ENCODE measurements around the gene QSER1. TPM values are rescaled to one million over a fixed set of nuclear protein-coding genes. Genes with fewer than 3 reads are reported as not detected.
A peak's percentile ranks its signal among the peaks of the same experiment; 100 is the strongest.

The QSER1 gene
- polyA plus RNA-seq (2013): 18.1 and 19.6 TPM in 2 replicates

- peak within 1 kb of the TSS; percentile 87 for H2BK120ac ChIP-seq (ENCODE audit: insufficient read depth, low read length, poor library complexity)
- H4K91ac ChIP-seq (ENCODE audit: low read depth, low read length): peak within 1 kb of the TSS; percentile 93
- no peaks in the 10 kb centered on the region for H3K4me1 ChIP-seq (ENCODE audit: control insufficient read depth in 1 of 2, insufficient read depth in 2 of 2, low read length in 2 of 2)
- peak within 1 kb of the TSS; percentile 95 for H4K8ac ChIP-seq (ENCODE audit: low read depth, low read length)
- H3K9me3 ChIP-seq (ENCODE audit: insufficient read depth, low read depth, low read length): no peaks in the 10 kb centered on the region
- no CpG with 5 or more reads among the region's 91 CpGs for WGBS (ENCODE audit: extremely low coverage, insufficient coverage, insufficient read length)
- no peak within 1 kb of the TSS for H3K23ac ChIP-seq (ENCODE audit: low read length)
- peak within 1 kb of the TSS; percentile 90 for H3K9ac ChIP-seq (ENCODE audit: low read length)
- H2AFZ ChIP-seq (ENCODE audit: insufficient read depth, low read length, poor library complexity): peak within 1 kb of the TSS; percentile 88
- peak within 1 kb of the TSS; percentile 78 for H3K4ac ChIP-seq (ENCODE audit: low read depth, low read length)
- peak within 1 kb of the TSS; percentile 89 for H3K14ac ChIP-seq (ENCODE audit: low read length)
- peak within 1 kb of the TSS; percentile 81 for H4K12ac ChIP-seq (ENCODE audit: low read depth, low read length)
- H3K4me3 ChIP-seq (ENCODE audit: low read depth, low read length): peak within 1 kb of the TSS; percentile 93
- DNase-seq: peak; percentile 11 to 49
- peak within 1 kb of the TSS; percentile 75 for H2AK5ac ChIP-seq (ENCODE audit: low read length)
- H3K18ac ChIP-seq (ENCODE audit: low read length): peak within 1 kb of the TSS; percentile 92
- H3K36me3 ChIP-seq (ENCODE audit: control insufficient read depth in 1 of 2, insufficient read depth in 2 of 2, low read length in 2 of 2): no peaks in the 10 kb centered on the region
- H3K27ac ChIP-seq (ENCODE audit: low read depth, low read length): peak within 1 kb of the TSS; percentile 95
- no peaks in the 10 kb centered on the region for H3K27me3 ChIP-seq (ENCODE audit: insufficient read depth, low read length)
- H2BK12ac ChIP-seq (ENCODE audit: low read length): peak within 1 kb of the TSS; percentile 58
- H3K4me2 ChIP-seq (ENCODE audit: low read length): peak within 1 kb of the TSS; percentile 98
- H3K79me1 ChIP-seq (ENCODE audit: low read length): peaks cover 15% of the 10 kb centered on the region
- H2BK5ac ChIP-seq (ENCODE audit: low read depth, low read length, poor library complexity): peak within 1 kb of the TSS; percentile 95
- peaks cover 12% of the 10 kb centered on the region for H3K79me2 ChIP-seq (ENCODE audit: control insufficient read depth, insufficient read depth, low read length, poor library complexity)
Measured at GRCh38 chr11:32892355-32893092, at the start of gene QSER1. TSS of gene QSER1 (plus strand) at chr11:32892811. CDS start at chr11:32893126, 315 bp downstream.

- Histone ChIP-seq H2BK5ac (ENCODE audit: low read depth, low read length, poor library complexity) (no peak overlapping the region), H3K79me2 (ENCODE audit: control insufficient read depth, insufficient read depth, low read length, poor library complexity) (no peaks in the 10 kb centered on the region), H4K8ac (ENCODE audit: low read depth, low read length) (no peak overlapping the region), H3K23ac (ENCODE audit: low read length) (no peak overlapping the region), H3K4me1 (ENCODE audit: control insufficient read depth in 1 of 2, insufficient read depth in 2 of 2, low read length in 2 of 2) (no peaks in the 10 kb centered on the region), H2BK120ac (ENCODE audit: insufficient read depth, low read length, poor library complexity) (no peak overlapping the region), H3K36me3 (ENCODE audit: control insufficient read depth in 1 of 2, insufficient read depth in 2 of 2, low read length in 2 of 2) (peaks cover 2 to 6% of the 10 kb centered on the region in 2 experiments), H3K4me3 (ENCODE audit: low read depth, low read length) (no peak overlapping the region), H3K4ac (ENCODE audit: low read depth, low read length) (no peak overlapping the region), H2AFZ (ENCODE audit: insufficient read depth, low read length, poor library complexity) (no peak overlapping the region), H3K27ac (ENCODE audit: low read depth, low read length) (no peak overlapping the region), H3K4me2 (ENCODE audit: low read length) (no peak overlapping the region), H3K27me3 (ENCODE audit: insufficient read depth, low read length) (no peaks in the 10 kb centered on the region), H3K14ac (ENCODE audit: low read length) (no peak overlapping the region), H4K12ac (ENCODE audit: low read depth, low read length) (no peak overlapping the region), H3K79me1 (ENCODE audit: low read length) (no peaks in the 10 kb centered on the region), H3K9ac (ENCODE audit: low read length) (no peak overlapping the region), H4K91ac (ENCODE audit: low read depth, low read length) (no peak overlapping the region), H3K18ac (ENCODE audit: low read length) (no peak overlapping the region), H2BK12ac (ENCODE audit: low read length) (no peak overlapping the region), H3K9me3 (ENCODE audit: insufficient read depth, low read depth, low read length) (no peaks in the 10 kb centered on the region), H2AK5ac (ENCODE audit: low read length) (no peak overlapping the region)
- no CpG with 5 or more reads among the region's 3 CpGs for WGBS (ENCODE audit: extremely low coverage, insufficient coverage, insufficient read length)
- no peak for DNase-seq
Measured at GRCh38 chr11:32843544-32843943, 49.1 kb upstream of the QSER1 start.

GRCh38 chr11:32847511-32847910 lies 45.1 kb upstream of the QSER1 start:
- Histone ChIP-seq H3K79me1 (ENCODE audit: low read length) (no peaks in the 10 kb centered on the region), H4K12ac (ENCODE audit: low read depth, low read length) (no peak overlapping the region), H2BK120ac (ENCODE audit: insufficient read depth, low read length, poor library complexity) (no peak overlapping the region), H3K23ac (ENCODE audit: low read length) (no peak overlapping the region), H3K4ac (ENCODE audit: low read depth, low read length) (no peak overlapping the region), H4K8ac (ENCODE audit: low read depth, low read length) (no peak overlapping the region), H3K9me3 (ENCODE audit: insufficient read depth, low read depth, low read length) (no peaks in the 10 kb centered on the region), H3K79me2 (ENCODE audit: control insufficient read depth, insufficient read depth, low read length, poor library complexity) (no peaks in the 10 kb centered on the region), H2BK12ac (ENCODE audit: low read length) (no peak overlapping the region), H3K4me3 (ENCODE audit: low read depth, low read length) (no peak overlapping the region), H3K27ac (ENCODE audit: low read depth, low read length) (no peak overlapping the region), H2AK5ac (ENCODE audit: low read length) (no peak overlapping the region), H3K18ac (ENCODE audit: low read length) (no peak overlapping the region), H2BK5ac (ENCODE audit: low read depth, low read length, poor library complexity) (no peak overlapping the region), H2AFZ (ENCODE audit: insufficient read depth, low read length, poor library complexity) (no peak overlapping the region), H3K4me1 (ENCODE audit: control insufficient read depth in 1 of 2, insufficient read depth in 2 of 2, low read length in 2 of 2) (no peaks in the 10 kb centered on the region), H3K36me3 (ENCODE audit: control insufficient read depth in 1 of 2, insufficient read depth in 2 of 2, low read length in 2 of 2) (peaks cover 2 to 6% of the 10 kb centered on the region in 2 experiments), H3K27me3 (ENCODE audit: insufficient read depth, low read length) (no peaks in the 10 kb centered on the region), H3K9ac (ENCODE audit: low read length) (no peak overlapping the region), H4K91ac (ENCODE audit: low read depth, low read length) (no peak overlapping the region), H3K4me2 (ENCODE audit: low read length) (no peak overlapping the region), H3K14ac (ENCODE audit: low read length) (no peak overlapping the region)
- no peak for DNase-seq
- no CpG with 5 or more reads among the region's 2 CpGs for WGBS (ENCODE audit: extremely low coverage, insufficient coverage, insufficient read length)

GRCh38 chr11:32849761-32850160 lies 42.9 kb upstream of the QSER1 start:
- Histone ChIP-seq H2BK120ac (ENCODE audit: insufficient read depth, low read length, poor library complexity) (no peak overlapping the region), H2AFZ (ENCODE audit: insufficient read depth, low read length, poor library complexity) (no peak overlapping the region), H3K18ac (ENCODE audit: low read length) (no peak overlapping the region), H3K27ac (ENCODE audit: low read depth, low read length) (no peak overlapping the region), H3K27me3 (ENCODE audit: insufficient read depth, low read length) (no peaks in the 10 kb centered on the region), H3K79me2 (ENCODE audit: control insufficient read depth, insufficient read depth, low read length, poor library complexity) (no peaks in the 10 kb centered on the region), H3K14ac (ENCODE audit: low read length) (no peak overlapping the region), H3K4me2 (ENCODE audit: low read length) (no peak overlapping the region), H3K4me3 (ENCODE audit: low read depth, low read length) (no peak overlapping the region), H3K36me3 (ENCODE audit: control insufficient read depth in 1 of 2, insufficient read depth in 2 of 2, low read length in 2 of 2) (peaks cover 5 to 8% of the 10 kb centered on the region in 2 experiments), H3K23ac (ENCODE audit: low read length) (no peak overlapping the region), H3K4me1 (ENCODE audit: control insufficient read depth in 1 of 2, insufficient read depth in 2 of 2, low read length in 2 of 2) (no peaks in the 10 kb centered on the region), H4K12ac (ENCODE audit: low read depth, low read length) (no peak overlapping the region), H4K8ac (ENCODE audit: low read depth, low read length) (no peak overlapping the region), H2AK5ac (ENCODE audit: low read length) (no peak overlapping the region), H2BK12ac (ENCODE audit: low read length) (no peak overlapping the region), H3K4ac (ENCODE audit: low read depth, low read length) (no peak overlapping the region), H4K91ac (ENCODE audit: low read depth, low read length) (no peak overlapping the region), H3K79me1 (ENCODE audit: low read length) (no peaks in the 10 kb centered on the region), H3K9ac (ENCODE audit: low read length) (no peak overlapping the region), H3K9me3 (ENCODE audit: insufficient read depth, low read depth, low read length) (no peaks in the 10 kb centered on the region), H2BK5ac (ENCODE audit: low read depth, low read length, poor library complexity) (no peak overlapping the region)
- no CpG with 5 or more reads among the region's 1 CpG for WGBS (ENCODE audit: extremely low coverage, insufficient coverage, insufficient read length)
- DNase-seq: no peak
